Gastroesophageal sphincter (tissue), 4 donors: Measurements from ENCODE around the gene EMP2. TPM values are rescaled to one million over a fixed set of nuclear protein-coding genes. Genes with fewer than 3 reads are reported as not detected.

Experiments used
- ATAC-seq: fragments of 150-250 bp; one replicate; pipeline ENCODE4 v1.9.1; 2016; ENCODE audit warnings: mild to moderate bottlenecking, moderate library complexity
- H3K27ac ChIP-seq, 4 donors: fragments of 200-600 bp; sonication (generic) in 3 of 4; 1 replicate in 3 of 4; 2 replicates in 1 of 4; pipeline ENCODE4 v1.5.1; 2016 to 2019
- H3K27me3 ChIP-seq: fragments of 200-600 bp; sonication (generic); one replicate; pipeline ENCODE4 v1.5.1; 2019
- H3K36me3 ChIP-seq, 2 donors: fragments of 200-600 bp; sonication (generic); one replicate each; pipeline ENCODE4 v1.5.1; 2019; ENCODE audit warnings: control low read depth in 1 of 2
- H3K4me1 ChIP-seq, 3 donors: fragments of 200-600 bp; sonication (generic); 1 replicate in 2 of 3; 2 replicates in 1 of 3; pipeline ENCODE4 v1.5.1; 2016 to 2019; ENCODE audit warnings: control low read depth in 2 of 3
- H3K4me3 ChIP-seq, 2 donors: fragments of 200-600 bp; sonication (generic); one replicate each; pipeline ENCODE4 v1.5.1; 2019; ENCODE audit warnings: mild to moderate bottlenecking in 1 of 2, moderate library complexity in 1 of 2
- H3K9me3 ChIP-seq, 3 donors: fragments of 200-600 bp; sonication (generic); one replicate each; pipeline ENCODE4 v1.5.1; 2017 to 2019; ENCODE audit warnings: control low read depth in 2 of 3
- CTCF ChIP-seq, 4 experiments: fragments of 200-600 bp in 2 of 4; fragments of 450-650 bp in 2 of 4; sonication (generic) in 1 of 4; IDR thresholded peaks; one replicate each; pipeline ENCODE4 v1.5.1; 2017 to 2019; ENCODE audit warnings: antibody characterized with exemption in 4 of 4, mild to moderate bottlenecking in 2 of 4, moderate library complexity in 2 of 4
- EP300 ChIP-seq: sonication (generic); formaldehyde crosslinking; IDR thresholded peaks from one replicate; pipeline ENCODE4 v1.6.1; 2017; ENCODE audit warnings: antibody characterized with exemption, mild to moderate bottlenecking
- POLR2A ChIP-seq, 2 donors: fragments of 450-650 bp; IDR thresholded peaks; one replicate each; pipeline ENCODE4 v1.6.1; 2017; ENCODE audit warnings: antibody characterized with exemption in 2 of 2, mild to moderate bottlenecking in 2 of 2, moderate library complexity in 1 of 2
- POLR2AphosphoS5 ChIP-seq: sonication (generic); formaldehyde crosslinking; IDR thresholded peaks from one replicate; pipeline ENCODE4 v1.6.1; 2017; ENCODE audit warnings: antibody characterized with exemption
- WGBS, 2 donors: methylation state at CpG; one replicate each; pipeline ENCODE4 v1.1.5; 2018; ENCODE audit warnings: low coverage in 1 of 2; 5-methylcytosine and 5-hydroxymethylcytosine counted together
- total RNA-seq, 4 donors: library from RNA; depleted of rRNA; stranded (reverse); fragments of >200 nt; gene quantifications; one replicate each; pipeline ENCODE4 v1.1.0, GENCODE V29; 2016

EMP2 gene
- total RNA-seq, 4 donors from 2014 or later: 52.8 to 94.7 (median 69.7) TPM

GRCh38 chr16:10552998-10553491 lies 27.4 kb downstream of the EMP2 start:
- H3K36me3 ChIP-seq: peaks cover 0 to 9% of the 10 kb centered on the region in 2 donors
- peaks cover 0 to 38% (median 4%) of the 10 kb centered on the region in 3 donors for H3K4me1 ChIP-seq
- peak overlapping the region in 1 of 2 donors; percentile 22 for H3K4me3 ChIP-seq
- ATAC-seq: peak; percentile 43
- 54 to 73% methylated on average over 14 to 18 of the region's 19 CpGs for WGBS, 2 donors
- H3K27me3 ChIP-seq: no peaks in the 10 kb centered on the region
- H3K9me3 ChIP-seq: peaks cover 0 to 9% (median 0%) of the 10 kb centered on the region in 3 donors
- peak overlapping the region in 1 of 4 donors; percentile 39 for H3K27ac ChIP-seq
- TF ChIP-seq POLR2A (IDR thresholded peaks at IDR 0.05): no peak
- no peak for TF ChIP-seq POLR2AphosphoS5
- no peak for TF ChIP-seq CTCF (IDR thresholded peaks at IDR 0.05)
- TF ChIP-seq EP300: no peak

- WGBS, 2 donors: 74 to 88% methylated on average over 2 of the region's 2 CpGs
- H3K27me3 ChIP-seq: no peaks in the 10 kb centered on the region
- no peak overlapping the region for H3K27ac ChIP-seq
- TF ChIP-seq EP300 (no peak), POLR2AphosphoS5 (no peak), POLR2A (IDR thresholded peaks at IDR 0.05) (no peak), CTCF (IDR thresholded peaks at IDR 0.05) (no peak)
- ATAC-seq: no peak
- peaks cover 0 to 30% (median under 1%) of the 10 kb centered on the region in 3 donors for H3K4me1 ChIP-seq
- peaks cover 0 to 9% (median 0%) of the 10 kb centered on the region in 3 donors for H3K9me3 ChIP-seq
- H3K36me3 ChIP-seq: peaks cover 0 to 14% of the 10 kb centered on the region in 2 donors
- H3K4me3 ChIP-seq: no peak overlapping the region
These were observed 28.1 kb downstream of the EMP2 start for GRCh38 chr16:10552281-10552680.

GRCh38 chr16:10551881-10552280 lies 28.5 kb downstream of the EMP2 start:
- Histone ChIP-seq H3K4me3 (no peak overlapping the region), H3K36me3 (peaks cover 0 to 18% of the 10 kb centered on the region in 2 donors), H3K4me1 (peaks cover 0 to 26% (median 0%) of the 10 kb centered on the region in 3 donors), H3K27me3 (no peaks in the 10 kb centered on the region), H3K27ac (no peak overlapping the region), H3K9me3 (peaks cover 0 to 9% (median 0%) of the 10 kb centered on the region in 3 donors)
- no peak for ATAC-seq
- WGBS, 2 donors: 83 to 100% methylated on average over 1 to 2 of the region's 2 CpGs
- TF ChIP-seq POLR2AphosphoS5: no peak
- TF ChIP-seq EP300: no peak
- no peak for TF ChIP-seq CTCF (IDR thresholded peaks at IDR 0.05)
- TF ChIP-seq POLR2A (IDR thresholded peaks at IDR 0.05): no peak

GRCh38 chr16:10548404-10548803 lies 32.0 kb downstream of the EMP2 start:
- Histone ChIP-seq H3K36me3 (peaks cover 0 to 53% of the 10 kb centered on the region in 2 donors), H3K9me3 (peaks cover 0 to 9% (median 0%) of the 10 kb centered on the region in 3 donors), H3K4me3 (no peak overlapping the region), H3K27me3 (no peaks in the 10 kb centered on the region), H3K27ac (no peak overlapping the region), H3K4me1 (peaks cover 0 to 14% (median 0%) of the 10 kb centered on the region in 3 donors)
- ATAC-seq: no peak
- WGBS, 2 donors: 100% methylated on average over 1 of the region's 1 CpG
- TF ChIP-seq CTCF (IDR thresholded peaks at IDR 0.05): no peak
- TF ChIP-seq POLR2AphosphoS5: no peak
- no peak for TF ChIP-seq POLR2A (IDR thresholded peaks at IDR 0.05)
- no peak for TF ChIP-seq EP300

GRCh38 chr16:10547708-10548107 lies 32.7 kb downstream of the EMP2 start:
- TF ChIP-seq POLR2AphosphoS5: no peak
- no peaks in the 10 kb centered on the region for H3K27me3 ChIP-seq
- peaks cover 0 to 60% of the 10 kb centered on the region in 2 donors for H3K36me3 ChIP-seq
- peaks cover 0 to 9% (median 0%) of the 10 kb centered on the region in 3 donors for H3K9me3 ChIP-seq
- peaks cover 0 to 7% (median 0%) of the 10 kb centered on the region in 3 donors for H3K4me1 ChIP-seq
- no peak overlapping the region for H3K27ac ChIP-seq
- H3K4me3 ChIP-seq: no peak overlapping the region
- no peak for ATAC-seq
- WGBS, 2 donors: 94% methylated on average over 6 of the region's 6 CpGs; no CpG with 5 or more reads in 1 of the 2 donors
